ENCODE measurements around the gene AHCYL2.
"Not testable (repeated sequence)": the region's sequence is repeated elsewhere in the genome, so short reads cannot be mapped to it uniquely, and the experiment has no call there.

Gene AHCYL2

GRCh38 chr7:129462420-129462819 lies 237.6 kb downstream of the AHCYL2 start:
- no peak for DNase-seq

GRCh38 chr7:129464194-129464593 lies 239.4 kb downstream of the AHCYL2 start:
- DNase-seq: no peak

DNA sequence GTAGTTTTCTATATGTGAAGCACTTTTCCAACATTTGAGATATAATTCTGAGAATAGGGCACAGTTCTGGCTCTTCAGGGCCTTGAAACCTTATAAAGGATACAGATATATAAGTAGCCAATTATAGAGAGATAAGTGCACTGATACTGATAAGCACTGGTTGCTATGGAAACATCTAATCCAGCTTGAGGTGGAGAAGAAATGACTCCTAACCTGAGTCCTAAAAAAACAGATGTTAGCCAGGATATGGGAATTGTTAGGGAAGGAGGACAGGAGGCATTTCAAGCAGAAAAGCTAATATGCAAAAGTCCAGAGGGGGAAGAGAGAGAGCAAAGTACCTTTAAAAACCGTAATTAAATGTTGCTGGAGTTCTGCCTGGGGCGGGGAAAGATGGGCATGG lies 240.2 kb downstream of the AHCYL2 start:
- no peak for DNase-seq

GRCh38 chr7:129466796-129467195 lies 242.0 kb downstream of the AHCYL2 start:
- DNase-seq: no peak

- DNase-seq: no peak
Observed at GRCh38 chr7:129468087-129468486, 243.3 kb downstream of the AHCYL2 start.

- DNase-seq: no peak
Observed at GRCh38 chr7:129468547-129468946, 243.7 kb downstream of the AHCYL2 start.

GRCh38 chr7:129469930-129470329 lies 245.1 kb downstream of the AHCYL2 start:
- no peak for DNase-seq

- DNase-seq: no peak
Observed at GRCh38 chr7:129470411-129470810, 245.6 kb downstream of the AHCYL2 start.

DNA sequence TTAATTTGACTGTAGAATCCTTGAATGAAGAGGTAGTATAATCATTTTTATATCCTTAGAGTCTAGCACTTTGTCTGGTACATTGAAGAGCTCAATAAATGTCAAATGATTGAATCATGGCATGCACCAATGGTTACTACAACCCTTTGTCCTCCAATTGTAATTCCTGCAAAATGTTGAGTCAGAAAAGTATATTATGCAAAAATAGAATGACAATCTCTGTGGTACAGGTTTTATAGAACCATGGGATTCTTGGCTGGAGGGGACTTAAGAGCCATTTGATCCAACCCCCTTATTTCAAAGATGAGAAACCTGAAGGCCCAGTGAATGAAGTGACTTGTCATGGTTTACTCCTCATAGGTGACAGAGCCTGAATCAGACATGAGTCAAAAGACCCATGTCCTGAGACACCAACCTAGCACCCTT lies 246.6 kb downstream of the AHCYL2 start:
- DNase-seq: no peak

GRCh38 chr7:129475931-129476330 lies 251.1 kb downstream of the AHCYL2 start:
- not testable (repeated sequence) for DNase-seq

- not testable (repeated sequence) for DNase-seq
Observed at GRCh38 chr7:129476398-129476797, 251.6 kb downstream of the AHCYL2 start.
